GM18861 (cell line): ENCODE results near the gene TEX30.

Experiments
- ATAC-seq: cut with Tn5 transposase; IDR thresholded peaks from one replicate; pipeline ENCODE4 v1.9.1; 2021; ENCODE audit not compliant: unreplicated experiment

Gene TEX30

DNA sequence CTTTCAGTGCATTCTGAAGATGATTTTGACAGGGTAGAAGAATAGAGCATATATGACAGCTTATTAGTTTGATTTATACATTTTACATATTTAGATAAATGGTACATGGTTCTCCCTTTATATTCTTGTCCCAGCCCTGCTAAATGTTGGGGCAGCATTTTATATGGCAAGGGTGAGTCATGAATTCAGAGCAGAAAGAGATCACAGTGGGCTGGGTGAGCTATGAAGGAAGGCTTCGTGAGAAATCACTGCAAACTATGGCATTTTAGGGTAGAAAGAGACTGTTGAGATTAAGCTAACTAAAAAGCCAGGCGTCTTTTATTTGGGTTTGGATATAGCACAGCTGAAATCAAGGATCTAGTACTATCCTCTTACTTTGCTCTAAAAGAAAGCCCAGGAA is 54.8 kb downstream of the TEX30 start:
- ATAC-seq: no peak
